GM12864 (cell line): ENCODE measurements around the gene CRKL.
"Not testable (repeated sequence)": the region's sequence is repeated elsewhere in the genome, so short reads cannot be mapped to it uniquely, and the experiment has no call there.

Experiments
- DNase-seq: peaks from one replicate; pipeline ENCODE4 v3.0.0-alpha.2; 2011; ENCODE audit warnings: low read depth
- H3K4me3 ChIP-seq: 2 replicates; pipeline ENCODE4 v1.5.1; 2011; ENCODE audit warnings: mild to moderate bottlenecking, low read depth, low read length, control low read depth
- CTCF ChIP-seq: IDR thresholded peaks from 2 replicates; pipeline ENCODE4 v1.5.1; 2011; ENCODE audit warnings: low read depth, mild to moderate bottlenecking, moderate library complexity, low read length, control low read depth, inconsistent platforms; ENCODE audit errors: missing control alignments

Gene CRKL

DNA sequence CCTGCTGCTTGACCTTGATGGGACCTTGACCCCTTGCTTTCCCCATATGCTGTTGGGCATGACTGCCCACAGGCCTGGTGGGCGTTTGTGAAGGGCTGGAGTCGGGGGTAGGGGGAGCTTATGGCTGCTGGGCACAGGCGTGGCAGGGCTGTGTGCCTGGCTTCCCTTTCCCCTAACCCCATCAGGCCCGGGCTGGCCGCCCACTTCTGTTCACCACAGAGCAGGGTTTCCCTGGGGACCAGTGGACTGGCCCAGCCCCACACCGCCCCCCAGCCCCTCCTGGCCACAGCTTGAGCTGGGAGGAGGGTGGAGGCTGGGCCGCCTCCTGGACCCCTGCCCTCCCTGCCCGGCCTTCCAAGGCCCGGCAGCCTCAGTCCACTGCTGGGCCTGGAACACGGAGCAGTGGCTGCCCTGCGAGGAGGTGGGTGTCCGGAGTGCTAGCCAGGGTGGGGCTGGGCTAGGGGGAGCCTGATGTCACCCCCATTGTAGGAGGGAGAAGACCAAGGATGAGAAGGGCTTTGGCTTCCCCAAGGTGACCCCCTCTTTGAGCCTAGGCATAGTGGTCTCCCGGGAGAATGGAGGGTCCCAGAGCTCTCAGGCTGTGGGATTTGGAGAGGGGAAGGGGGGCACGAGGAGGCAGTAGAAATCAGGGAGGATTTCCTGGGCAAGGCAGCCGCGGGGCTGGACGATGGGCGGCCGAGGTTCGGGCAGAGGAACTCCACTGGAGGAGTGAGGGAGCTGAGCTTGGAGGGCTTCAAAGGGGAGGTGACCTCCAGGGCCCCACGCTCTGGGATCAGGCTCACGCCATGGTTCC lies 49.9 kb downstream of the CRKL start, which contains the start of gene AIFM3:
TSS of gene AIFM3 (plus strand) at position 373 of the 814 bp plus-strand sequence. CDS start 690 bp downstream, outside the sequence.
- no peak within 1 kb of the TSS for H3K4me3 ChIP-seq
- TF ChIP-seq CTCF, result no peak
- DNase-seq, result no peak

DNA sequence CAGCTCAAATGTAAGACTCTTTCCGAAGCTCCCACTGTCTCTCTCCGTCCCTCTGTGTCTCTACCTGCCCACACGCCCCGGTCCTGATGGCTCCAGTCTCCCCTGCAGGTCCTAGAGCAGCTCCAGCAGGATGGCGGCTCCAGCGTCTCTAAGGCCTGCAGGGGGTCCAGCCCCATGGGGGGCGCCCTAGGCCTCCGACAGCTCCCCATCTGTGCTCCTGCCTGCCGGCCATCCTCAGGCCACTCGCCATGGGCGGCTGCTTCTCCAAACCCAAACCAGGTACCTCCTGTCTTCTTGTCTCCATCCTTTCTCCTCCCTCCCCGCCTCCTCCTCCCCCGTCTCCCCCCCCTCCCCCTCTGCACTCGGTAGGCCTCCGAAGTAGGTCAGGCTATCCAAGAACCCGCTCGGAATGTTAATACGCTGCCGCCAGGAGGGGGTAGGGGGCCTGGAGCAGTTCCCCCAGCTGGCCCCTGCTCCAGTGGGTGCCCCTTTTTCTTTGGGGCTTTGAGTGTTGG lies 50.5 kb downstream of the CRKL start:
- no peak for TF ChIP-seq CTCF
- H3K4me3 ChIP-seq, result no peak overlapping the region
- no peak for DNase-seq

DNA sequence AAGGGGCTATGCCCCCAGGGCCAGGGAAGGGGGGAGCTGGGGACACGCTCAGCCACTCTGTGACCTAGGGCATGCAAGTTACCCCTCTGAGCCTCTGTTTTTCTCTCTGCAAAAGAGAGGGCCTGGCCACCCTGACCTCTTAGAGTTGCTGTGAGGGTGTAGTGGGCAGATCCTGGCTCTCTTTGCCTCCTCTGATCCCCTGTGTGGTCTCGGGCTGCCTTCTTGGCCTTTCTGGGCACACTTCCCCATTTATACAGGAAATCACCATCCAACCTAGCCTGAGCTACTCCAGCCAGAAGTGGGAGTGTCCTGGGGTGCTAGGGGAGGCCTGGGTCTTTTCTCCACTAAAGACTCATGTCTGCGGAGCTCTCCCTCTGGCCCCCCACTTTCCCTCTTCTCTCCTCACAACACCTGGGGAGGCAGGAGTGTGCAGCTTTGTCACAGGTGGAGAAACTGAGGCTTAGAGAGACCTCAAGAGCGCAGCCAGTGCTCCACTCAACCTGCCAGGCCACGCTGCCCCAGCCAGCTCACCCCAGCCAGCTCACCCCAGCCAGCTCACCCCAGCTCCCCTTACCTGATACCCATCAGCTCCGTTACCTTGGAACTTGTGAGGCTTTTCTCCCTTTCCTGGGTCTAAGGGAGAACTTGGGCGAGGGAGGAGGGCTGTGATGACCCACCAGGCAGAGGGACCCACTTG lies 51.2 kb downstream of the CRKL start:
- no peak for TF ChIP-seq CTCF
- no peak for DNase-seq
- H3K4me3 ChIP-seq, result no peak overlapping the region

GRCh38 chr22:20970939-20971657 lies 53.9 kb downstream of the CRKL start:
- no peak overlapping the region for H3K4me3 ChIP-seq
- no peak for DNase-seq
- TF ChIP-seq CTCF, result no peak

DNA sequence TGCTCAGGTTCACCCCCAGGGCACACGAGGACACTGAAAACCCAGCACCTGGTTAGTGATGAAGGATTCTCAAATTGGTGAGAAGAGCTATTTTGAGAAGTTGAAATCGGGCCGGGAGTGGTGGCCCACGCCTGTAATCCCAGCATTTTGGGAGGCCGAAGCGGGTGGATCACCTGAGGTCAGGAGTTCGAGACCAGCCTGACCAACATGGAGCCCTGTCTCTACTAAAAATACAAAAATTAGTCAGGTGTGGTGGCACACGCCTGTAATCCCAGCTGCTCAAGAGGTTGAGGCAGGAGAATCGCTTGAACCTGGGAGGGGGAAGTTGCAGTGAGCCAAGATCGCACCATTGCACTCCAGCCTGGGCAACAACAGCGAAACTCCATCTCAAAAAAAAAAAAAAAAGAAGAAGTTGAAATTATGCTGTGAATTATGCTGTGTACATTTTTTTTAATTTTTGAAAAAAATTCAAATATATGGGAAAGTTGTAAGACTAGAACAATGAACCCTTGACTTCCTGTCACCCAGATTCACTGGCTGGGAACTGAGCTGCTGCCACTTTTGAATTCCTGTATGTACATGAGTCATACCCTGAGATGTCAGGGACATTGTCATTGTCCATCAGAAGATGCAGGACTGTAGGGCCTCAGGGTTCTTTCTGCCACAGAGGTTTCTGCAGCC lies 54.9 kb downstream of the CRKL start:
- not testable (repeated sequence) for H3K4me3 ChIP-seq

GRCh38 chr22:20972933-20973577 lies 55.8 kb downstream of the CRKL start:
- TF ChIP-seq CTCF, result no peak
- no peak for DNase-seq
- no peak overlapping the region for H3K4me3 ChIP-seq

More for the DNA sequence above, 54.9 kb downstream of the CRKL start:
- DNase-seq, result not testable (repeated sequence)
